ENCODE data around the gene GTPBP1. TPM values are rescaled to one million over a fixed set of nuclear protein-coding genes. Genes with fewer than 3 reads are reported as not detected.

GTPBP1 gene
- total RNA-seq, 1 experiment from 2014 or later: 94.7 TPM

DNA sequence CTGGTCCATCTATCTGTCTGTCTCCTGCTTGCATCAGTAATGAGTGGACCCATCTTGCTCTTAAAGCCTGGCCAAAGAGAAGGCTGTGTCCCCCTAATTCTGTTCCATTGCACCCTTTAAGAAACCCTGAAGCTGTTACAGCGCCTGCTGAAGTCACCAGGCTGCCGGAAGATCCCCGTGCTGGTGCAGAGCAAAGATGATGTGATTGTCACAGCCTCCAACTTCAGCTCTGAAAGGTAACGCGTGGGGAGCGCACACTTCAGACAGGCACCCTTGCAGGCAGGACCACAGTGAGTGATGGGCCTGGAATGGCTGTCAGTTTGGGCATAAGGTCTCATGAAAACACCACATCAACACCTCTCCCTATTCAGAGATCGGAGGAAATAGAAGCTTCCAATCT, 18.4 kb downstream of the GTPBP1 start:
- no peak for DNase-seq
- intact Hi-C loops (cut with micrococcal nuclease; ENCODE audit: unreplicated experiment): loop anchor here (2.0 kb wide), 1 partner anchor 43 kb away; no protein-coding TSS in a partner anchor
- no peak for TF ChIP-seq CTCF (conservative IDR thresholded peaks at IDR 0.05)
- no peak for TF ChIP-seq EZH2 (IDR thresholded peaks at IDR 0.05; ENCODE audit: low read depth)
- Histone ChIP-seq H2AFZ (no peak overlapping the region), H3K9me2 (ENCODE audit: insufficient read depth) (no peaks in the 10 kb centered on the region), H3K4me1 (replicated peaks; ENCODE audit: insufficient read depth) (peaks cover 3% of the 10 kb centered on the region), H3K4me3 (no peak overlapping the region), H3K79me2 (ENCODE audit: low read depth) (peaks cover 29% of the 10 kb centered on the region), H4K20me1 (ENCODE audit: insufficient read depth) (peaks cover 30% of the 10 kb centered on the region), H3K27me3 (ENCODE audit: insufficient read depth, low read depth) (no peaks in the 10 kb centered on the region), H3K4me2 (no peak overlapping the region), H3K36me3 (ENCODE audit: low read depth) (peaks cover 80% of the 10 kb centered on the region), H3F3A (ENCODE audit: insufficient read depth, low read depth) (peaks cover 19% of the 10 kb centered on the region), H3K9me3 (ENCODE audit: insufficient read depth, low read depth) (no peaks in the 10 kb centered on the region), H3K27ac (no peak overlapping the region)
- ChIA-PET CTCF (interaction anchor here (0.6 to 1.3 kb wide), 5 partner anchors 10 to 27 kb away, joined by 3 to 8 read pairs (median 3); no protein-coding TSS in a partner anchor), POLR2A (ENCODE audit: unreplicated experiment) (no interaction called here)
- no TSS peak for BruUV-seq (replicated peaks)

DNA sequence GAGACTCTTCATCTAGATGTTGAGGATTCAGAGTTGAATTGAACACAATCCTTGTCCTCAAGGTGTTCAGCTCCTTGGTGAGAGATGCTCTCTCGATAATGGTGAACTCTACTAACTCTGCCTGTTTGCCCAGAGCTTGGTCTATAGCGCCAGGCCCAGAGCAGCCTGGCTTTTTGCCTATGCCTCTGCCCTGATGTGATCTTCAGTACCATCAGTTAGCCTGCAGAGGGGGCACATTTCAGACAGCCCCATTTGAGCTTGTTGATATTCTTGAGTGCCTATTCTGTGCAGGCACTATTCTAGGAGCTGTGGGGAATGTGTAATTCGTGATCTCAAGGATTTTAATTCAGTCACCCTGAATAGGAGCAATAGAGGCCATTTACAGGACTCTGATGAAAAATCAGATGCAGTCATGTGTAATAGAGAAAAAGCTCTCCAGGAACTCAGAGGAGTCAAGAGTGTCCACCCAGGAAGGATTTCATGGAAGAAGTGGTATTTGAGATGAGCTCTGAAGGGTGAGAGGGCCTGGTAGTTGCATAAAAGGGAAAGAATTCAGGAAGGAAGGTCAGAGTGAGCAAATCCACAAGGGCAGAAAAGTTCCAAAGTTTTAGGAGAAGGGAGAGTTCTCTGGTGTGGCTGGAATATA, 19.3 kb downstream of the GTPBP1 start:
- H3K79me2 ChIP-seq (ENCODE audit: low read depth): peaks cover 21% of the 10 kb centered on the region; the same call in 1 of the 2 replicates
- TF ChIP-seq EZH2 (IDR thresholded peaks at IDR 0.05; ENCODE audit: low read depth) (no peak), CTCF (conservative IDR thresholded peaks at IDR 0.05) (peak; percentile 79)
- no peaks in the 10 kb centered on the region for H3K9me2 ChIP-seq (ENCODE audit: insufficient read depth)
- no peaks in the 10 kb centered on the region for H3K9me3 ChIP-seq (ENCODE audit: insufficient read depth, low read depth)
- intact Hi-C loops (cut with micrococcal nuclease; ENCODE audit: unreplicated experiment): loop anchor here (2.0 kb wide), 1 partner anchor 42 kb away; no protein-coding TSS in a partner anchor
- H3K36me3 ChIP-seq (ENCODE audit: low read depth): peaks cover 81% of the 10 kb centered on the region
- H3F3A ChIP-seq (ENCODE audit: insufficient read depth, low read depth): peaks cover 16% of the 10 kb centered on the region
- BruUV-seq (replicated peaks): no TSS peak
- H4K20me1 ChIP-seq (ENCODE audit: insufficient read depth): peaks cover 29% of the 10 kb centered on the region
- H3K27ac ChIP-seq: no peak overlapping the region
- CTCF ChIA-PET: interaction anchor here (0.6 to 1.3 kb wide), 8 partner anchors 9 to 145 kb away, joined by 3 to 8 read pairs (median 4); no protein-coding TSS in a partner anchor
- H2AFZ ChIP-seq: no peak overlapping the region
- no peaks in the 10 kb centered on the region for H3K4me1 ChIP-seq (replicated peaks; ENCODE audit: insufficient read depth)
- no peak overlapping the region for H3K4me2 ChIP-seq
- DNase-seq: no peak
- no peak overlapping the region for H3K4me3 ChIP-seq
- POLR2A ChIA-PET (ENCODE audit: unreplicated experiment): interaction anchor here (0.7 kb wide), 1 partner anchor 28 kb away, joined by 3 read pairs; no protein-coding TSS in a partner anchor
- H3K27me3 ChIP-seq (ENCODE audit: insufficient read depth, low read depth): no peaks in the 10 kb centered on the region

DNA sequence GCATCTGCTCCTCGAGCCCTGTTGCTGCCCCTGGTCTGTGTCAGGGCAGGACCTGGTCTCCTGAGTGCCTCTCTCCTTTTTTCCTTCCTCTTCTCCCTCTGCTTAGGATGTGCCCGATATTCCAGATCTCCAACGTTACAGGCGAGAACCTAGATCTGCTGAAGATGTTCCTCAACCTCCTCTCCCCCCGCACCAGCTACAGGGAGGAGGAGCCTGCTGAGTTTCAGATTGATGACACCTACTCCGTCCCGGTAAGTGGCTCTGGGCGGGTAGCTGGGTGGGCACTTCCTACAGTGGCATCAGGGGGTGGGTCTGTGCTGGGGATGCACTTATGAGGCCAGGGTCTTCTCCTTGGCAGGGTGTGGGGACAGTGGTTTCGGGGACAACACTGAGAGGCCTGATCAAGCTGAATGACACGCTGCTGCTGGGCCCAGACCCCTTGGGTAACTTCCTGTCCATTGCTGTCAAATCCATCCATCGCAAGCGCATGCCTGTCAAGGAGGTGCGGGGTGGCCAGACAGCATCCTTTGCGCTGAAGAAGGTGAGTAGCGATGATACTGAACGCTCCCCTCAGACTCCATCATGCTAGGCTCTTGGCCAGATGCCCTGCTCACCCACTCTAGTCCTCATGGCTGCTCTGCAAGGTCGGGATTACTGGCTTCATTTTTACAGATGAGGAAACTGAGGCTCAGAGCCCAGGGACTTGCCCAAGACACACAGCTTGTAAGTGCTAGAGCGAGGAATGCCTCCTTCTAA, 20.3 kb downstream of the GTPBP1 start:
- peaks cover 76% of the 10 kb centered on the region for H3K36me3 ChIP-seq (ENCODE audit: low read depth)
- no peak overlapping the region for H2AFZ ChIP-seq
- peaks cover 19% of the 10 kb centered on the region for H4K20me1 ChIP-seq (ENCODE audit: insufficient read depth)
- CTCF ChIA-PET: no interaction called here
- H3F3A ChIP-seq (ENCODE audit: insufficient read depth, low read depth): peaks cover 19% of the 10 kb centered on the region
- H3K4me1 ChIP-seq (replicated peaks; ENCODE audit: insufficient read depth): no peaks in the 10 kb centered on the region
- no peak overlapping the region for H3K4me2 ChIP-seq
- H3K9me2 ChIP-seq (ENCODE audit: insufficient read depth): no peaks in the 10 kb centered on the region
- POLR2A ChIA-PET (ENCODE audit: unreplicated experiment): no interaction called here
- no peak for TF ChIP-seq CTCF (conservative IDR thresholded peaks at IDR 0.05)
- no peak for TF ChIP-seq EZH2 (IDR thresholded peaks at IDR 0.05; ENCODE audit: low read depth)
- peaks cover 10% of the 10 kb centered on the region; the same call in 1 of the 2 replicates for H3K79me2 ChIP-seq (ENCODE audit: low read depth)
- H3K4me3 ChIP-seq: no peak overlapping the region
- BruUV-seq (replicated peaks): no TSS peak
- intact Hi-C loops (cut with micrococcal nuclease; ENCODE audit: unreplicated experiment): loop anchor here (2.0 kb wide), 1 partner anchor 41 kb away; no protein-coding TSS in a partner anchor
- no peaks in the 10 kb centered on the region for H3K27me3 ChIP-seq (ENCODE audit: insufficient read depth, low read depth)
- DNase-seq: no peak
- no peaks in the 10 kb centered on the region for H3K9me3 ChIP-seq (ENCODE audit: insufficient read depth, low read depth)
- H3K27ac ChIP-seq: no peak overlapping the region

All from PC-9 (cell line).